Upper lobe of left lung (tissue), 6 donors: Measurements from ENCODE around the gene HOXC11. TPM values are rescaled to one million over a fixed set of nuclear protein-coding genes. Genes with fewer than 3 reads are reported as not detected.
A peak's percentile ranks its signal among the peaks of the same experiment; 100 is the strongest.

ENCODE experiments used
- ATAC-seq, 2 donors: fragments of 200-7000 bp; cut with Tn5 transposase; one replicate each; pipeline ENCODE4 v1.9.1; 2022; ENCODE audit warnings: mild to moderate bottlenecking in 2 of 2, moderate library complexity in 2 of 2; ENCODE audit not compliant: low FRiP score in 2 of 2
- DNase-seq, 2 donors: peaks; one replicate each; pipeline ENCODE4 v3.0.0-alpha.2; 2019 to 2020
- H3K27ac ChIP-seq, 4 donors: fragments of 200-600 bp; sonication (generic); one replicate each; pipeline ENCODE4 v1.5.1; 2016 to 2019
- H3K27me3 ChIP-seq, 4 donors: fragments of 200-600 bp; sonication (generic); one replicate each; pipeline ENCODE4 v1.5.1; 2017 to 2019
- H3K36me3 ChIP-seq, 4 donors: fragments of 200-600 bp; sonication (generic); one replicate each; pipeline ENCODE4 v1.5.1; 2016 to 2019
- H3K4me1 ChIP-seq, 4 donors: fragments of 200-600 bp; sonication (generic); one replicate each; pipeline ENCODE4 v1.5.1; 2018 to 2019
- H3K4me3 ChIP-seq, 4 donors: fragments of 200-600 bp; sonication (generic); one replicate each; pipeline ENCODE4 v1.5.1; 2017 to 2019; ENCODE audit warnings: mild to moderate bottlenecking in 2 of 4, moderate library complexity in 1 of 4
- H3K9me3 ChIP-seq, 4 donors: fragments of 200-600 bp; sonication (generic); one replicate each; pipeline ENCODE4 v1.5.1; 2018 to 2019
- EP300 ChIP-seq, 4 donors: sonication (generic); formaldehyde crosslinking; IDR thresholded peaks; one replicate each; pipeline ENCODE4 v1.5.1; 2017; ENCODE audit warnings: antibody characterized with exemption in 4 of 4, control low read depth in 2 of 4
- POLR2A ChIP-seq, 4 donors: fragments of 450-650 bp; IDR thresholded peaks; one replicate each; pipeline ENCODE4 v1.5.1; 2016 to 2017; ENCODE audit warnings: antibody characterized with exemption in 4 of 4, mild to moderate bottlenecking in 2 of 4
- POLR2AphosphoS5 ChIP-seq, 2 donors: sonication (generic); formaldehyde crosslinking; IDR thresholded peaks; one replicate each; pipeline ENCODE4 v1.5.1; 2017; ENCODE audit warnings: antibody characterized with exemption in 2 of 2
- WGBS, 2 donors: methylation state at CpG; one replicate each; pipeline ENCODE4 v1.1.5; 2017 to 2018; 5-methylcytosine and 5-hydroxymethylcytosine counted together
- total RNA-seq, 6 donors: library from RNA; depleted of rRNA in 4 of 6; stranded (reverse); fragments of >200 nt in 4 of 6; gene quantifications; one replicate each; pipeline versions ENCODE4 v1.1.0 to v1.2.1, GENCODE V29; 2016 to 2021
- TF ChIP-seq, protein P1 (sequence below), 6 experiments: fragments of 450-650 bp in 4 of 6; fragments of 200-600 bp in 2 of 6; sonication (generic) in 2 of 6; IDR thresholded peaks; one replicate each; pipeline ENCODE4 v1.5.1; 2016 to 2019; ENCODE audit warnings: antibody characterized with exemption in 6 of 6
- donor health status: DM: no; HTN: no; CAD: no; lungs with moderate emphysema.
- donor health status: DM: no; HTN: yes; CAD: no; lungs with severe emphysema.

The HOXC11 gene
- total RNA-seq, 6 donors from 2014 or later = not detected

DNA sequence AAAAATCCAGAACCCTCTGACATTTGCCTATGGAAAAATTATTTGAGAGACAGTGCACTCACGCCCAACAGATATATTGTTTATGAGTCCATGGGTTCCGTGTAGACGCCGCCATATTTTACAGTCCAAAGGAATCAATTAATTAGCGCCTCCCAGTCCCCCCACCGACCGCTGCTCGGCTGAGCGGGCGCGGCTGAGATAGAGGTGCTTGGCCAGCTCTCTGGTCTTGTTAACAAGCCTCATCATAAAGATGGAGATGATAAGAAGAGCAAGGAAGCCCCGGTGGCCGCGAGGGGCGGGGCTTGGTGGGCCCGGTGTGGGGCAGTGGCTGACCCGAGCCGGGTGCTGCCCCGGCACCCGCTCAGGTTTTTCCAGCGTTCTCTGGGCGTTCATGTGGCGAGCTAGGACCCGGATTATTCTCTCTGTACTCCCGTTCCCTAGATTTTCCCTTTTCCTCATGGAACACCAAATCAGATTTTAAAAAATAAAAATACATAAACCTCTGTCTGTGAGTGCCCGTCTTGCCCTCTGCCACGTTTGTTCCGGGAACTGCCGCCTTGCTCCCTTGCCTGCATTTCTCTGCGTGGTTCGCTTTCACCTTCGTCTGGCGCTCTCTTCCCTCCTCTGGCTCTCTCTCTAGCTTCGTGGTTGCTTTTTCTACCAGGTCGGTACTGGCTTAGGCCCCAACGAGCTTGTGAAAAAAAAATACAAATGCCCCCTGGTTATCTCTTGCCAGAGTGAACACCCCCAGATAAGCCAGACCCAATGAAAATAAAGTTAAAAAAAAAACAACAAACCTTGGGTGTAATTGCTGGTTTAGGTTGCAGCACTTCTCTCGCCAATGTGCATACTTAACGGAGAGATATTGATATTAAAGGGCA is 9.3 kb upstream of the HOXC11 start:
- Histone ChIP-seq H3K4me3 (no peak overlapping the region), H3K27me3 (peaks cover 0 to 79% (median 43%) of the 10 kb centered on the region in 4 donors), H3K9me3 (no peaks in the 10 kb centered on the region), H3K4me1 (peaks cover 0 to 29% (median 12%) of the 10 kb centered on the region in 4 donors), H3K36me3 (no peaks in the 10 kb centered on the region), H3K27ac (no peak overlapping the region)
- 10 to 11% methylated on average over 30 to 38 of the region's 38 CpGs for WGBS, 2 donors
- peak in 1 of 2 donors; percentile 85 for DNase-seq
- no peak for ATAC-seq
- TF ChIP-seq, protein P1, sequence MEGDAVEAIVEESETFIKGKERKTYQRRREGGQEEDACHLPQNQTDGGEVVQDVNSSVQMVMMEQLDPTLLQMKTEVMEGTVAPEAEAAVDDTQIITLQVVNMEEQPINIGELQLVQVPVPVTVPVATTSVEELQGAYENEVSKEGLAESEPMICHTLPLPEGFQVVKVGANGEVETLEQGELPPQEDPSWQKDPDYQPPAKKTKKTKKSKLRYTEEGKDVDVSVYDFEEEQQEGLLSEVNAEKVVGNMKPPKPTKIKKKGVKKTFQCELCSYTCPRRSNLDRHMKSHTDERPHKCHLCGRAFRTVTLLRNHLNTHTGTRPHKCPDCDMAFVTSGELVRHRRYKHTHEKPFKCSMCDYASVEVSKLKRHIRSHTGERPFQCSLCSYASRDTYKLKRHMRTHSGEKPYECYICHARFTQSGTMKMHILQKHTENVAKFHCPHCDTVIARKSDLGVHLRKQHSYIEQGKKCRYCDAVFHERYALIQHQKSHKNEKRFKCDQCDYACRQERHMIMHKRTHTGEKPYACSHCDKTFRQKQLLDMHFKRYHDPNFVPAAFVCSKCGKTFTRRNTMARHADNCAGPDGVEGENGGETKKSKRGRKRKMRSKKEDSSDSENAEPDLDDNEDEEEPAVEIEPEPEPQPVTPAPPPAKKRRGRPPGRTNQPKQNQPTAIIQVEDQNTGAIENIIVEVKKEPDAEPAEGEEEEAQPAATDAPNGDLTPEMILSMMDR (IDR thresholded peaks at IDR 0.05) = no peak
- TF ChIP-seq POLR2AphosphoS5 (IDR thresholded peaks at IDR 0.05) (no peak), POLR2A (IDR thresholded peaks at IDR 0.05) (no peak), EP300 (IDR thresholded peaks at IDR 0.05) (no peak)

DNA sequence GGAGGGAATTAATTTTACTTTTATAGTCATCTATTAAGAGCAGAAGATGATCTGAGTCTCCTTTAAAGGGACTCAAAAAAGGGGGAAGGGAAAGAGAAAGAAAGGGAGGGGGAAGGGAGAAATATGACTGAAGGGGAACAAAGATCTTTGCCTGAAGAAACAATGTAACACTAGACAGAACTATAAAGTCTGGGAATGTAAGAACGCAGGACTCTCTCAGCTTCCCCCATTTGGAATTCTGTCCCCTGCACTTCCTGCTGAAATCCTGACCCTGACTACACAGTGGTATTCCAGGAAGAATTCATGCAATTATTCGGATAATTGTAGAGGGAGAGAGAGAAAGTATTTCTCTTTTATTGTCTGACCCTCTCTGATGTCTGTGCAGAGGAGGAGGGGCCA is 8.6 kb upstream of the HOXC11 start:
- H3K27me3 ChIP-seq = peaks cover 0 to 79% (median 45%) of the 10 kb centered on the region in 4 donors
- H3K27ac ChIP-seq = no peak overlapping the region
- TF ChIP-seq, protein P1 (IDR thresholded peaks at IDR 0.05) = no peak
- no peak for TF ChIP-seq POLR2AphosphoS5 (IDR thresholded peaks at IDR 0.05)
- no peak for TF ChIP-seq POLR2A (IDR thresholded peaks at IDR 0.05)
- TF ChIP-seq EP300 (IDR thresholded peaks at IDR 0.05) = no peak
- WGBS, 2 donors = 3 to 5% methylated on average over 2 of the region's 2 CpGs
- H3K9me3 ChIP-seq = no peaks in the 10 kb centered on the region
- ATAC-seq = no peak
- H3K4me3 ChIP-seq = no peak overlapping the region
- peaks cover 0 to 29% (median 12%) of the 10 kb centered on the region in 4 donors for H3K4me1 ChIP-seq
- DNase-seq = no peak
- no peaks in the 10 kb centered on the region for H3K36me3 ChIP-seq

DNA sequence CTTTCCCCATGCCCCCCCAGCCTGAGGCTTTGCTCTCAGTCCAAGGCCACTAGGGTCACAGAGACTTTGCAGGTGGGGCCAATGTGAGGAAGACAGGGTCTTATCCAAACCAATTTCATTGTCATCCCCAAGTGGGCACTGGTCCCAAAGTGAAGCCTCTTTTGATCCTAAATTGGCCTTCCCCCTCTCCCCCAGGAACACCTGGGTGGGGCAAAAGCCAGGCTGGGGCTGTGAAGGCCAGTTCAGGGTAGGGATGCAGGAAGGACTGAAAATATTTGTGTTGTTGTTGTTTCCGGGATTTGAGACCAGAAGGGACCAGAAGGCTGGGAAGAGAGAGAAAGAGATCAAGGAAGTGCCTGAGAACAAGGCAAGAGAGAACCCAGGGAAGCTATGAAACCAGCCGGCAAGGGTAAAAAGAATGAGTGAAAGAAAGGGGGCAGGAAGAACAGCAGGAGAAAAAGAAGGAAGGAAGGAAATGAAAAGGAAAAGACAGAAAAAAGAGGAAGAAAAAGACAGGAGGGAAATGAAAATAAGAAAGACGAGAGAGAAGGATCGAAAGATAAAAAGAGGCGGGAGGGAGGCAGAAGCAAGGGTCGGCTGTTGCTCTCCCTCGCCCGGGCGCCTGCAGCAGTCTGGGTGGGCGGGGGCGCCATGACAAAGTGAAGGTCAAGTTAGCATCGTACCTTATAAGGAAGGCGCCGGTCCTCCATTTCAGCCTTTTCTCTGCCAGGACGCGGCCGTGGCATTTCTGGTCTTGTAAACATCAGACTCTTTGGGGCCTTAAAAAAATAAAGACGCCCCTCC is 7.4 kb upstream of the HOXC11 start:
- Histone ChIP-seq H3K4me1 (peaks cover 0 to 27% (median 12%) of the 10 kb centered on the region in 4 donors), H3K4me3 (no peak overlapping the region), H3K9me3 (no peaks in the 10 kb centered on the region), H3K27me3 (peaks cover 0 to 84% (median 45%) of the 10 kb centered on the region in 4 donors), H3K27ac (no peak overlapping the region), H3K36me3 (no peaks in the 10 kb centered on the region)
- ATAC-seq = no peak
- TF ChIP-seq POLR2A (IDR thresholded peaks at IDR 0.05) (no peak), EP300 (IDR thresholded peaks at IDR 0.05) (no peak), POLR2AphosphoS5 (IDR thresholded peaks at IDR 0.05) (no peak)
- TF ChIP-seq, protein P1 (IDR thresholded peaks at IDR 0.05) = no peak
- DNase-seq = no peak
- 4 to 5% methylated on average over 18 of the region's 18 CpGs for whole genome bisulfite sequencing, 2 donors

DNA sequence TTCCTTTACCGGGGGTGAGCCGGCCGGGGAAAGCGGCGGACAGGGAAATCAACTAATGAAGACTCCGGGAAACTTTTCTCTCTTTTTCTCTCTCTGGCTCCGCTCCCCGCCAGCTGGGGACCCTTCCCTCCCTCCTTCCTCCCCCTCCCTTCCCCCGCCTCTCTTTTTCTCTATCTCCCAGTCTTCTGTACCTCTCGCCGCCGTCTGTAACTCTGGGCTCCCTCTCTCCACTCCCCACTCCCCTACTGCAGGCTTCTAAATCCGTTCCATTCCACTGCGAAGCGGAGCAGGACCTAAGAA is 6.9 kb upstream of the HOXC11 start:
- Histone ChIP-seq H3K4me1 (peaks cover 0 to 21% (median 9%) of the 10 kb centered on the region in 4 donors), H3K36me3 (no peaks in the 10 kb centered on the region), H3K27me3 (peaks cover 0 to 84% (median 45%) of the 10 kb centered on the region in 4 donors), H3K27ac (no peak overlapping the region), H3K4me3 (no peak overlapping the region), H3K9me3 (no peaks in the 10 kb centered on the region)
- TF ChIP-seq POLR2AphosphoS5 (IDR thresholded peaks at IDR 0.05) (no peak), EP300 (IDR thresholded peaks at IDR 0.05) (no peak), POLR2A (IDR thresholded peaks at IDR 0.05) (no peak)
- TF ChIP-seq, protein P1 (IDR thresholded peaks at IDR 0.05) = no peak
- DNase-seq = no peak
- ATAC-seq = no peak
- WGBS, 2 donors = 6 to 9% methylated on average over 15 of the region's 15 CpGs
